GM13976 (cell line): ENCODE results near the gene PEAK1.

Experiments
- DNase-seq: peaks from one replicate; pipeline ENCODE4 v3.0.0; 2012; ENCODE audit warnings: low spot score
- in situ Hi-C: fragments of 300-500 bp; cut with MboI; formaldehyde crosslinking; loops from one replicate; pipeline ENCODE4 v1.12.0; 2022; ENCODE audit warnings: low sequenced_read_pairs, mixed read lengths, inconsistent platforms; ENCODE audit not compliant: unreplicated experiment
- TF ChIP-seq, protein P1 (sequence below): IDR thresholded peaks from 2 replicates; pipeline ENCODE4 v1.5.1; 2012; ENCODE audit warnings: borderline replicate concordance, mild to moderate bottlenecking; ENCODE audit not compliant: insufficient read depth; ENCODE audit errors: extremely low read depth, missing control alignments, control extremely low read depth

PEAK1 gene

DNA sequence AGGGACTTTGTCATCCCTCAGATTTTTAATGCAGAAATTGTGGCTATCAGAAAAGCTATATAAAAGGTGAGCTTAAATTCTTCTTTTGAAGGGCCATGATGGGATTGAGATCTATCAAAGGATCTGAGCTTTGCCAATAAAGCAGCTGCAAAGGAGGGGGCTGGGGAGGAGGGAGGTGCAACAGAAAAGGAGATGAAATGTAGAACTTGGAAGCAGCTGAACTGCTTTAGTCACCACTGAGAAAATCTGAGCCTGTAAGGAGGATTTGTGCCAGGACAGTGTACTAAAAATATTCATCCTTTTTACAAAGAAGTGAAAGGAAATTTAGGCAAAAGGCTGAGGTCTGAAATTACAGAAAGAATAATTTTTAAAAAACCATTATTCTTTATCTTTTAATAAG is 359.4 kb downstream of the PEAK1 start:
- DNase-seq, result no peak
- TF ChIP-seq, protein P1, sequence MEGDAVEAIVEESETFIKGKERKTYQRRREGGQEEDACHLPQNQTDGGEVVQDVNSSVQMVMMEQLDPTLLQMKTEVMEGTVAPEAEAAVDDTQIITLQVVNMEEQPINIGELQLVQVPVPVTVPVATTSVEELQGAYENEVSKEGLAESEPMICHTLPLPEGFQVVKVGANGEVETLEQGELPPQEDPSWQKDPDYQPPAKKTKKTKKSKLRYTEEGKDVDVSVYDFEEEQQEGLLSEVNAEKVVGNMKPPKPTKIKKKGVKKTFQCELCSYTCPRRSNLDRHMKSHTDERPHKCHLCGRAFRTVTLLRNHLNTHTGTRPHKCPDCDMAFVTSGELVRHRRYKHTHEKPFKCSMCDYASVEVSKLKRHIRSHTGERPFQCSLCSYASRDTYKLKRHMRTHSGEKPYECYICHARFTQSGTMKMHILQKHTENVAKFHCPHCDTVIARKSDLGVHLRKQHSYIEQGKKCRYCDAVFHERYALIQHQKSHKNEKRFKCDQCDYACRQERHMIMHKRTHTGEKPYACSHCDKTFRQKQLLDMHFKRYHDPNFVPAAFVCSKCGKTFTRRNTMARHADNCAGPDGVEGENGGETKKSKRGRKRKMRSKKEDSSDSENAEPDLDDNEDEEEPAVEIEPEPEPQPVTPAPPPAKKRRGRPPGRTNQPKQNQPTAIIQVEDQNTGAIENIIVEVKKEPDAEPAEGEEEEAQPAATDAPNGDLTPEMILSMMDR, result no peak
- in situ Hi-C loops, result no loop called here

DNA sequence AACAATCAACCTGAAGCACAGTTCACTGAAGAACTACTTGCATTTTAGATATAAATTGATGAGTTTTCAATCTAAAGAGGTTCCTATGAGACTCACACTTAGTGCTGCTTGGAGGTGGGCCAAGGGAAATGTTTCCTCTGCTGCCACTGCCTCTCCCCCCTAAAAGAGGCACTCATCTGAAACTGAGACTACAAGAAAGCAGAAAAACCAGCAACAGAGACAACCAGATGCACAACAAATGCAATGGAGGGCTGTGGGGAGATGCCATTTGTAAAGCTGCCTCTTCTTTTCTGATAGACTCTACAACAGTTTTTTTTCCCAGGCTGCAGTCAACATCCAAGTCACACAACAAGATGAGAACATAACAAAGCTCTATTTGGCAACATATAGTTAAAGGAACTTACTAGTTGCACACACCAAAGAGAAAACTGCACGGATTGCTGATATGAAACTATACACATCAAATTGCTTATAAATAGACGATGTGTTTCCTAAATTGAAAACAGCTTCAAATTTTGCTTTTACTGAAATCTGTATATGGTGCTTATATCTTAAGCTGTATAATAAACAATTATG is 360.0 kb downstream of the PEAK1 start:
- TF ChIP-seq, protein P1, result no peak
- in situ Hi-C loops, result no loop called here
- DNase-seq, result peak; percentile 52

DNA sequence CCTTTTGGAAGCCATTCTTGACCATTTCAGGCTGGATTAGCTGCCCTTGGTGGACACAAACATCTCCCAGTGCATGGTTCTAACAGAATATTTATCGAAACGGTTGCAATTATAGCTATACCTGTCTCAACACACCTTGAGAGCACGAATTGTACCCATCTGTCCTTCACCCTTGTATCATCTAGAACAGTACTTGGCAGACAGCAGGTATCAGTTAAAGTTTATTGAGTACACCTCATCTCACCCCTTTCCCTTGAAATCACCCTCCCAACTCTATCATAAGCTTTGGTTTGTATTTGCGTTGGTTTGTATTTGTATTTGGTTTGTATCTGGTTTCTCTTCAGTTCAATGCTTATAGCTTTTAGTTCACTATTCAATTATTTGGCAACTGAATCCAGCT is 361.4 kb downstream of the PEAK1 start:
- TF ChIP-seq, protein P1, result no peak
- in situ Hi-C loops, result no loop called here
- DNase-seq, result no peak

DNA sequence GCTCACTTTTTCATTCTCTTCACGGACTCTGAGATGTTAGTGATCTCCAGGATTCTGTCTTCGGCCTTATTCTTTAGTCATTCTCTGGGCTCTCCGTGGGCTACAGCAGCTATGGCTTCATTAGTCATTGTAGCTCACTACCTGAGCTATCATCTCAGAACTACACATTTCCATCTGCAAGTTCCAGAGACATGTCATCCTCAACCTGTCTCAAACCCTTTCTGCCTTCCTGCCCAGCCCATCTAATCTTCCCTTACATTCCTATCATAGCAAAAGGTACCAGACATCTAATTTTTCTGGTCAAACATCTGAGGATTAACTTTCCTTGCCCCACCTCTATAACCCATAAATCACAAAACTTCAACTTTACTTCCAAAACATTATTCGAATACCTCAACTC is 362.2 kb downstream of the PEAK1 start:
- no peak for DNase-seq
- in situ Hi-C loops, result no loop called here
- TF ChIP-seq, protein P1, result no peak

DNA sequence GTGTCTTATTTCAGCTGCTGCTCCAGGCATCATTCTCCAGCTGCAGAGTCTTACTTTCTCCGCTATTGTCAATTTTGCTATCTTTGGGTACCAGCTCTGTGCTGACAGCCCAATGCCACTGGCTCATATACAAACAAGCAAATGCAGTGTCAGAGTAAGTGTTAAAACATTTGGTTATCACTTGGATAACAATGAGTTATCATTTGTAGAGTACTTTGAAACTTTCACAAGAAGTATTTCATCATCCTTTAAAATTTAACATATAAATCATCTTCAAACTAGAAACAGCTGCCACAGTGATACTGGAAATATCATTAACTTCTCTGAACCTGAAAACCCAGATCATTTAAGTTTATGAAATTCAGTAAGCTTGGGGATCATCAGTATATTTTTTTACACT is 362.8 kb downstream of the PEAK1 start:
- TF ChIP-seq, protein P1, result no peak
- in situ Hi-C loops, result no loop called here
- DNase-seq, result no peak

DNA sequence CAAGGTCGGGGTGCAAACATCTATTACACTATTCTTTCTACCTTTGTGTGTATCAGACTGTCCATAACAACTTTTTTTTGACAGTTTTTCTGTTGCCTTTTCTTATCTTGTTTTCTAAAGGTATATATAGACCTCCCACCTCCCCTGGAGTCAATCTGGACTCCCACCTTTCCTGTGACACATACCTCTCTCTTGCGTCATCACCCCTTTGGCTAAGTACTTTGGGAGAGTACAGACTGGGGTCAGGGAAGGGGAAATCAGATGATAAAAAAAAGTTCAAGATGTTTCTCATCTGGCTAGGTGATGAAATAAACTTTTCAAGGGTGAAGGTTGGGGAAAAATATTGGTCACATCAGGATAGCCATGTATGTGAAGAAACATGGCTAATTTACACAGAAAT is 366.2 kb downstream of the PEAK1 start:
- in situ Hi-C loops, result no loop called here

More for the DNA sequence above, 366.2 kb downstream of the PEAK1 start:
- TF ChIP-seq, protein P1, result no peak
- no peak for DNase-seq
